ENCODE data around the gene ASPDH. TPM values are rescaled to one million over a fixed set of nuclear protein-coding genes. Genes with fewer than 3 reads are reported as not detected.

The ASPDH gene
- total RNA-seq (2021; ENCODE audit: unreplicated experiment) = not detected
- polyA plus RNA-seq (2012; ENCODE audit: insufficient read length) = 0.80 TPM
- percentile 15 among the genes with signal in this experiment for Bru-seq, nascent RNA
- BruChase-seq, experiment 1, labeled RNA remaining after a 2-hour chase = not detected
- BruChase-seq, experiment 2, labeled RNA remaining after a 6-hour chase = not detected
- long read RNA-seq = 0 reads

- no TSS peak for BruUV-seq (replicated peaks)
- Histone ChIP-seq H3K4me3 (ENCODE audit: low read depth in 2 of 2, low read length in 2 of 2) (no peak within 1 kb of the TSS), H3K9me3 (ENCODE audit: control insufficient read depth, insufficient read depth, low read depth, low read length) (no peaks in the 10 kb centered on the region), H3K27me3 (ENCODE audit: control insufficient read depth, insufficient read depth, low read length) (no peaks in the 10 kb centered on the region), H3K4me1 (ENCODE audit: control insufficient read depth, insufficient read depth, low read length) (no peaks in the 10 kb centered on the region), H3K27ac (ENCODE audit: low read length) (no peak within 1 kb of the TSS), H3K36me3 (ENCODE audit: control insufficient read depth, insufficient read depth, low read length) (no peaks in the 10 kb centered on the region; the same call in 1 of the 2 replicates)
- no peak for DNase-seq (ENCODE audit: low read depth, low spot score)
- CTCF ChIA-PET = no interaction called here
- ATAC-seq = no peak
- intact Hi-C loops (cut with micrococcal nuclease; ENCODE audit: unreplicated experiment) = no loop called here
- in situ Hi-C loops (cut with HindIII; ENCODE audit: low pct_unique_long_range_greater_than_20kb, low sequenced_read_pairs) = no loop called here
- no peak for TF ChIP-seq CTCF (IDR thresholded peaks at IDR 0.05)
- no peak for TF ChIP-seq POLR2AphosphoS5 (IDR thresholded peaks at IDR 0.05; ENCODE audit: low read depth, low read length)
- no peak for TF ChIP-seq SIN3A (IDR thresholded peaks at IDR 0.05; ENCODE audit: borderline replicate concordance, insufficient read depth, low read depth, low read length)
- no peak for TF ChIP-seq REST (IDR thresholded peaks at IDR 0.05; ENCODE audit: insufficient read depth in 1 of 2, low read depth in 2 of 2, low read length in 1 of 2)
- no peak for TF ChIP-seq TCF7L2 (IDR thresholded peaks at IDR 0.05; ENCODE audit: low read depth, low read length)
- POLR2A ChIA-PET = no interaction called here
These were observed at the start of gene ASPDH for GRCh38 chr19:50513746-50514345. TSS of gene ASPDH (minus strand) at chr19:50513913. CDS start at chr19:50513823, 90 bp downstream.

- Histone ChIP-seq H3K27me3 (ENCODE audit: control insufficient read depth, insufficient read depth, low read length) (no peaks in the 10 kb centered on the region; the same call in 1 of the 2 replicates), H3K36me3 (ENCODE audit: control insufficient read depth, insufficient read depth, low read length) (no peaks in the 10 kb centered on the region), H3K4me1 (ENCODE audit: control insufficient read depth, insufficient read depth, low read length) (no peaks in the 10 kb centered on the region), H3K4me3 (ENCODE audit: low read depth in 2 of 2, low read length in 2 of 2) (no peak overlapping the region), H3K27ac (ENCODE audit: low read length) (no peak overlapping the region), H3K9me3 (ENCODE audit: control insufficient read depth, insufficient read depth, low read depth, low read length) (no peaks in the 10 kb centered on the region)
- ChIA-PET CTCF (no interaction called here), POLR2A (no interaction called here)
- no peak for DNase-seq (ENCODE audit: low read depth, low spot score)
- no TSS peak for BruUV-seq (replicated peaks)
- in situ Hi-C loops (cut with HindIII; ENCODE audit: low pct_unique_long_range_greater_than_20kb, low sequenced_read_pairs) (no loop called here), intact Hi-C loops (cut with micrococcal nuclease; ENCODE audit: unreplicated experiment) (no loop called here)
- ATAC-seq = no peak
- no peak for TF ChIP-seq CTCF (IDR thresholded peaks at IDR 0.05)
- no peak for TF ChIP-seq REST (IDR thresholded peaks at IDR 0.05; ENCODE audit: insufficient read depth in 1 of 2, low read depth in 2 of 2, low read length in 1 of 2)
- no peak for TF ChIP-seq POLR2AphosphoS5 (IDR thresholded peaks at IDR 0.05; ENCODE audit: low read depth, low read length)
- no peak for TF ChIP-seq TCF7L2 (IDR thresholded peaks at IDR 0.05; ENCODE audit: low read depth, low read length)
- no peak for TF ChIP-seq SIN3A (IDR thresholded peaks at IDR 0.05; ENCODE audit: borderline replicate concordance, insufficient read depth, low read depth, low read length)
These were observed 49.3 kb upstream of the ASPDH start for GRCh38 chr19:50562996-50563395.

Data from Panc1 (cell line).